CD8-positive, alpha-beta memory T cell (primary cell): ENCODE data around the gene SH3RF2. TPM values are rescaled to one million over a fixed set of nuclear protein-coding genes. Genes with fewer than 3 reads are reported as not detected.

ENCODE experiments used
- CTCF ChIA-PET: fragments of 350-600 bp; sonication (Branson Sonifier 250); formaldehyde crosslinking; loops from one replicate; lab custom pipeline; 2021; ENCODE audit warnings: antibody characterized with exemption; lab: Charles Lee
- POLR2A ChIA-PET: fragments of 350-600 bp; sonication (Branson Sonifier 250); formaldehyde crosslinking; loops from one replicate; lab custom pipeline; 2021; ENCODE audit warnings: antibody characterized with exemption; lab: Charles Lee
- DNase-seq, 5 donors: peaks; one replicate each; pipeline versions ENCODE4 v3.0.0 to v3.0.0-alpha.2; 2020 to 2022; ENCODE audit warnings: mixed read lengths in 1 of 5
- H3K27ac ChIP-seq: one replicate; pipeline ENCODE4 v1.7.0; 2013; ENCODE audit warnings: low read depth, mild to moderate bottlenecking, low read length, moderate library complexity
- H3K27me3 ChIP-seq: 2 replicates; pipeline ENCODE4 v1.7.0; 2013; ENCODE audit warnings: low read length, mild to moderate bottlenecking; ENCODE audit not compliant: insufficient read depth, poor library complexity, severe bottlenecking
- H3K36me3 ChIP-seq: 2 replicates; pipeline ENCODE4 v1.7.0; 2013; ENCODE audit warnings: mild to moderate bottlenecking, low read length, moderate library complexity; ENCODE audit not compliant: insufficient read depth
- H3K4me1 ChIP-seq: 2 replicates; pipeline ENCODE4 v1.7.0; 2013; ENCODE audit warnings: mild to moderate bottlenecking, low read length, moderate library complexity; ENCODE audit not compliant: insufficient read depth
- H3K4me3 ChIP-seq: 2 replicates; pipeline ENCODE4 v1.7.0; 2013; ENCODE audit warnings: mild to moderate bottlenecking, low read length
- H3K9me3 ChIP-seq: 2 replicates; pipeline ENCODE4 v1.7.0; 2013; ENCODE audit warnings: mild to moderate bottlenecking, low read length
- H3K27ac Mint-ChIP-seq, 8 donors: one replicate each; pipeline ENCODE4 v1.8.0; 2020 to 2021; ENCODE audit warnings: mixed read lengths in 8 of 8, mild to moderate bottlenecking in 6 of 8, inconsistent platforms in 3 of 8, moderate library complexity in 3 of 8
- H3K27me3 Mint-ChIP-seq, 2 donors: one replicate each; pipeline ENCODE4 v1.8.0; 2020 to 2021; ENCODE audit warnings: mixed read lengths in 2 of 2, mild to moderate bottlenecking in 1 of 2, moderate library complexity in 1 of 2
- H3K36me3 Mint-ChIP-seq, 3 donors: one replicate each; pipeline ENCODE4 v1.8.0; 2020 to 2021; ENCODE audit warnings: mixed read lengths in 3 of 3, inconsistent platforms in 1 of 3, mild to moderate bottlenecking in 1 of 3
- H3K4me1 Mint-ChIP-seq, 3 donors: one replicate each; pipeline ENCODE4 v1.8.0; 2020 to 2021; ENCODE audit warnings: mixed read lengths in 3 of 3, inconsistent platforms in 1 of 3, mild to moderate bottlenecking in 1 of 3
- H3K4me3 Mint-ChIP-seq, 7 donors: one replicate each; pipeline ENCODE4 v1.8.0; 2020 to 2021; ENCODE audit warnings: mixed read lengths in 7 of 7, mild to moderate bottlenecking in 6 of 7, moderate library complexity in 4 of 7, inconsistent platforms in 2 of 7
- H3K9me3 Mint-ChIP-seq, 5 donors: one replicate each; pipeline ENCODE4 v1.8.0; 2020 to 2022; ENCODE audit warnings: mixed read lengths in 5 of 5, mild to moderate bottlenecking in 3 of 5, moderate library complexity in 2 of 5, inconsistent platforms in 1 of 5
- polyA plus RNA-seq: library from polyadenylated mRNA; unstranded; fragments of 300-500 nt; fragmentation: Illumina TruSeq; gene quantifications from one replicate; pipeline ENCODE4 v1.2.3, GENCODE V29; 2021
- total RNA-seq, 2 experiments: library from RNA; stranded (reverse); gene quantifications; one replicate each; pipeline ENCODE4 v1.2.3, GENCODE V29; 2021

SH3RF2 gene
- total and polyA plus RNA-seq, 3 experiments from 2014 or later = 0.09 to 0.51 TPM; not detected in 1

- H3K4me3 Mint-ChIP-seq = no peak overlapping the region
- no peaks in the 10 kb centered on the region for H3K36me3 Mint-ChIP-seq
- Histone ChIP-seq H3K36me3 (no peaks in the 10 kb centered on the region), H3K4me1 (no peaks in the 10 kb centered on the region), H3K9me3 (no peaks in the 10 kb centered on the region), H3K4me3 (no peak overlapping the region), H3K27me3 (no peaks in the 10 kb centered on the region), H3K27ac (no peak overlapping the region)
- CTCF ChIA-PET = no interaction called here
- H3K4me1 Mint-ChIP-seq = no peaks in the 10 kb centered on the region
- DNase-seq = no peak
- no peaks in the 10 kb centered on the region for H3K27me3 Mint-ChIP-seq
- no peaks in the 10 kb centered on the region for H3K9me3 Mint-ChIP-seq
- POLR2A ChIA-PET = no interaction called here
- no peak overlapping the region for H3K27ac Mint-ChIP-seq
Measured at GRCh38 chr5:146001544-146002190, 65.3 kb downstream of the SH3RF2 start.

- no peaks in the 10 kb centered on the region for H3K36me3 Mint-ChIP-seq
- CTCF ChIA-PET = no interaction called here
- DNase-seq = no peak
- H3K9me3 Mint-ChIP-seq = no peaks in the 10 kb centered on the region
- POLR2A ChIA-PET = no interaction called here
- no peak overlapping the region for H3K4me3 ChIP-seq
- no peak overlapping the region for H3K4me3 Mint-ChIP-seq
- no peaks in the 10 kb centered on the region for H3K27me3 ChIP-seq
- H3K36me3 ChIP-seq = no peaks in the 10 kb centered on the region
- H3K27ac Mint-ChIP-seq = no peak overlapping the region
- H3K4me1 Mint-ChIP-seq = no peaks in the 10 kb centered on the region
- H3K4me1 ChIP-seq = no peaks in the 10 kb centered on the region
- no peaks in the 10 kb centered on the region for H3K27me3 Mint-ChIP-seq
- no peak overlapping the region for H3K27ac ChIP-seq
- H3K9me3 ChIP-seq = no peaks in the 10 kb centered on the region
Measured at GRCh38 chr5:146002491-146002890, 66.1 kb downstream of the SH3RF2 start.

GRCh38 chr5:146003852-146004251 lies 67.5 kb downstream of the SH3RF2 start:
- no peak overlapping the region for H3K27ac Mint-ChIP-seq
- H3K36me3 Mint-ChIP-seq = no peaks in the 10 kb centered on the region
- H3K9me3 Mint-ChIP-seq = no peaks in the 10 kb centered on the region
- Histone ChIP-seq H3K27ac (no peak overlapping the region), H3K9me3 (no peaks in the 10 kb centered on the region), H3K36me3 (no peaks in the 10 kb centered on the region), H3K27me3 (no peaks in the 10 kb centered on the region), H3K4me3 (no peak overlapping the region), H3K4me1 (no peaks in the 10 kb centered on the region)
- ChIA-PET POLR2A (no interaction called here), CTCF (no interaction called here)
- H3K4me1 Mint-ChIP-seq = no peaks in the 10 kb centered on the region
- DNase-seq = no peak
- H3K27me3 Mint-ChIP-seq = no peaks in the 10 kb centered on the region
- H3K4me3 Mint-ChIP-seq = no peak overlapping the region

- Mint-ChIP-seq H3K4me1 (no peaks in the 10 kb centered on the region), H3K9me3 (peaks cover 0 to 3% (median 0%) of the 10 kb centered on the region in 5 donors), H3K27ac (no peak overlapping the region), H3K27me3 (no peaks in the 10 kb centered on the region), H3K4me3 (no peak overlapping the region), H3K36me3 (no peaks in the 10 kb centered on the region)
- ChIA-PET POLR2A (no interaction called here), CTCF (no interaction called here)
- Histone ChIP-seq H3K4me1 (no peaks in the 10 kb centered on the region), H3K27me3 (no peaks in the 10 kb centered on the region), H3K36me3 (no peaks in the 10 kb centered on the region), H3K9me3 (no peaks in the 10 kb centered on the region), H3K27ac (no peak overlapping the region), H3K4me3 (no peak overlapping the region)
- DNase-seq = no peak
Measured at GRCh38 chr5:146005264-146005663, 68.9 kb downstream of the SH3RF2 start.

- Histone ChIP-seq H3K4me1 (no peaks in the 10 kb centered on the region), H3K27ac (no peak overlapping the region), H3K36me3 (no peaks in the 10 kb centered on the region), H3K27me3 (no peaks in the 10 kb centered on the region), H3K4me3 (no peak overlapping the region), H3K9me3 (no peaks in the 10 kb centered on the region)
- Mint-ChIP-seq H3K4me3 (no peak overlapping the region), H3K27me3 (no peaks in the 10 kb centered on the region), H3K9me3 (peaks cover 0 to 3% (median 0%) of the 10 kb centered on the region in 5 donors), H3K27ac (no peak overlapping the region), H3K4me1 (no peaks in the 10 kb centered on the region), H3K36me3 (no peaks in the 10 kb centered on the region)
- ChIA-PET CTCF (no interaction called here), POLR2A (no interaction called here)
- no peak for DNase-seq
Measured at GRCh38 chr5:146005723-146006122, 69.3 kb downstream of the SH3RF2 start.

GRCh38 chr5:146006470-146007190 lies 70.3 kb downstream of the SH3RF2 start:
- Mint-ChIP-seq H3K36me3 (no peaks in the 10 kb centered on the region), H3K9me3 (peaks cover 0 to 3% (median 0%) of the 10 kb centered on the region in 5 donors), H3K4me3 (no peak overlapping the region), H3K27ac (no peak overlapping the region), H3K4me1 (no peaks in the 10 kb centered on the region), H3K27me3 (no peaks in the 10 kb centered on the region)
- Histone ChIP-seq H3K36me3 (no peaks in the 10 kb centered on the region), H3K27me3 (no peaks in the 10 kb centered on the region), H3K9me3 (no peaks in the 10 kb centered on the region), H3K27ac (no peak overlapping the region), H3K4me1 (no peaks in the 10 kb centered on the region), H3K4me3 (no peak overlapping the region)
- ChIA-PET CTCF (no interaction called here), POLR2A (no interaction called here)
- DNase-seq = no peak

GRCh38 chr5:146007270-146007669 lies 70.9 kb downstream of the SH3RF2 start:
- peak overlapping the region in 1 of 8 donors; percentile 15 for H3K27ac Mint-ChIP-seq
- Histone ChIP-seq H3K4me1 (no peaks in the 10 kb centered on the region), H3K36me3 (no peaks in the 10 kb centered on the region), H3K9me3 (no peaks in the 10 kb centered on the region), H3K27ac (no peak overlapping the region), H3K27me3 (no peaks in the 10 kb centered on the region), H3K4me3 (no peak overlapping the region)
- CTCF ChIA-PET = no interaction called here
- no peaks in the 10 kb centered on the region for H3K36me3 Mint-ChIP-seq
- peaks cover 0 to 3% (median 0%) of the 10 kb centered on the region in 5 donors for H3K9me3 Mint-ChIP-seq
- DNase-seq = no peak
- POLR2A ChIA-PET = no interaction called here
- no peaks in the 10 kb centered on the region for H3K27me3 Mint-ChIP-seq
- H3K4me3 Mint-ChIP-seq = no peak overlapping the region
- no peaks in the 10 kb centered on the region for H3K4me1 Mint-ChIP-seq

GRCh38 chr5:146007989-146008388 lies 71.6 kb downstream of the SH3RF2 start:
- peaks cover 0 to 3% (median 0%) of the 10 kb centered on the region in 5 donors for H3K9me3 Mint-ChIP-seq
- H3K27me3 ChIP-seq = no peaks in the 10 kb centered on the region

More at GRCh38 chr5:146007989-146008388, 71.6 kb downstream of the SH3RF2 start:
- DNase-seq = no peak
- H3K4me1 Mint-ChIP-seq = no peaks in the 10 kb centered on the region
- Histone ChIP-seq H3K27ac (no peak overlapping the region), H3K9me3 (no peaks in the 10 kb centered on the region), H3K4me1 (no peaks in the 10 kb centered on the region), H3K36me3 (no peaks in the 10 kb centered on the region), H3K4me3 (no peak overlapping the region)
- ChIA-PET POLR2A (no interaction called here), CTCF (no interaction called here)
- H3K27me3 Mint-ChIP-seq = no peaks in the 10 kb centered on the region
- no peaks in the 10 kb centered on the region for H3K36me3 Mint-ChIP-seq
- no peak overlapping the region for H3K27ac Mint-ChIP-seq
- H3K4me3 Mint-ChIP-seq = no peak overlapping the region
